ENCODE data around the gene SERINC2. TPM values are rescaled to one million over a fixed set of nuclear protein-coding genes. Genes with fewer than 3 reads are reported as not detected.

The SERINC2 gene
- total RNA-seq, 2 experiments from 2014 or later, result 0.16 TPM; not detected in 1

DNA sequence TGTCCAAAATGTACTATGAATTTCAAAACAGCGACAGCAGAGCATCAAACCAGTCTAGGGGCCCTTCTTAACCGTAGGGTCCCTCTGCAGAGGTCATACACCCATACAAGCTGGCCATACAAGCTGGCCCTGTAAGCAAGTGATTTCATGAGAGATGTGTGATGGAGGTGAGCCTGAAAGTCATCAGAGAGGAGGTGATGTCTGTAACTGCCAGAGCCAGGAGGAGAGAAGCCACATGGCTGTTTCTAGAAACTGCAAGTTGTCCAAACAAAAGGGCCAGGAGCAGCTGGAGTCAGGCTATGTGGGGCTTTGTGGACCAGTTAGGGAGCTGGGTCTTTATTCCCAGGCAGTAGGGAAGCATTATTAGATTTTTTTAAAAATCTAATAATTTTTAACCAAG is 14.8 kb upstream of the SERINC2 start:
- no peak overlapping the region for H3K4me3 Mint-ChIP-seq
- POLR2A ChIA-PET, result no interaction called here
- CTCF ChIA-PET, result interaction anchor here (1.9 to 6.7 kb wide), 2 partner anchors 23 to 151 kb away, joined by 4 to 96 read pairs; no protein-coding TSS in a partner anchor

DNA sequence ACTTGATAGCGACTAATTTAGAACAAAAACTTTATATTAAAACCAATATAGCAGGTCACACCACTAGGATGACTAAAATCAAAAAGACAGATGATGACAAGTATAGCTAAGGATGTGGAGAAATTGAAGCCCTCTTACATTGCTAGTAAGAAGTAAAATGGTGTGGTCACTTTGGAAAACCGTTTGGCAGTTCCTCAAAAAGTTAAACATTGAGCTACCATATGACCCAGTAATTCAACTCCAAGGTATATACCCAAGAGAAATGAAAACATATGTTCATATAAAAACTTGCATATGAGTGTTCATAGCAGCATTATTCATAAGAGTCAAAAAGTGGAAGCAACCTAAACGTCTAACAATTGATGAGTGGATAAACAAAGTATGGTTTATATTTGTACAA is 13.0 kb upstream of the SERINC2 start:
- ChIA-PET POLR2A (no interaction called here), CTCF (interaction anchor here (1.1 to 1.9 kb wide), 2 partner anchors 22 to 149 kb away, joined by 4 read pairs; no protein-coding TSS in a partner anchor)
- intact Hi-C loops (cut with micrococcal nuclease), result loop anchor here (10.0 kb wide), 1 partner anchor 145 kb away; no protein-coding TSS in a partner anchor
- H3K4me3 Mint-ChIP-seq, result no peak overlapping the region
- H3K27ac Mint-ChIP-seq, result no peak overlapping the region
- H3K9me3 Mint-ChIP-seq, result no peaks in the 10 kb centered on the region
- TF ChIP-seq, protein P1, sequence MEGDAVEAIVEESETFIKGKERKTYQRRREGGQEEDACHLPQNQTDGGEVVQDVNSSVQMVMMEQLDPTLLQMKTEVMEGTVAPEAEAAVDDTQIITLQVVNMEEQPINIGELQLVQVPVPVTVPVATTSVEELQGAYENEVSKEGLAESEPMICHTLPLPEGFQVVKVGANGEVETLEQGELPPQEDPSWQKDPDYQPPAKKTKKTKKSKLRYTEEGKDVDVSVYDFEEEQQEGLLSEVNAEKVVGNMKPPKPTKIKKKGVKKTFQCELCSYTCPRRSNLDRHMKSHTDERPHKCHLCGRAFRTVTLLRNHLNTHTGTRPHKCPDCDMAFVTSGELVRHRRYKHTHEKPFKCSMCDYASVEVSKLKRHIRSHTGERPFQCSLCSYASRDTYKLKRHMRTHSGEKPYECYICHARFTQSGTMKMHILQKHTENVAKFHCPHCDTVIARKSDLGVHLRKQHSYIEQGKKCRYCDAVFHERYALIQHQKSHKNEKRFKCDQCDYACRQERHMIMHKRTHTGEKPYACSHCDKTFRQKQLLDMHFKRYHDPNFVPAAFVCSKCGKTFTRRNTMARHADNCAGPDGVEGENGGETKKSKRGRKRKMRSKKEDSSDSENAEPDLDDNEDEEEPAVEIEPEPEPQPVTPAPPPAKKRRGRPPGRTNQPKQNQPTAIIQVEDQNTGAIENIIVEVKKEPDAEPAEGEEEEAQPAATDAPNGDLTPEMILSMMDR (IDR thresholded peaks at IDR 0.05), result no peak
- DNase-seq (no peak), ATAC-seq (no peak)
- peaks cover 2% of the 10 kb centered on the region for H3K4me1 Mint-ChIP-seq (ENCODE audit: low read depth)
- peaks cover 3% of the 10 kb centered on the region for H3K27me3 Mint-ChIP-seq
- H3K36me3 Mint-ChIP-seq (ENCODE audit: low read depth), result no peaks in the 10 kb centered on the region

More for the DNA sequence above, 14.8 kb upstream of the SERINC2 start:
- H3K4me1 Mint-ChIP-seq (ENCODE audit: low read depth), result peaks cover 9% of the 10 kb centered on the region
- H3K9me3 Mint-ChIP-seq, result no peaks in the 10 kb centered on the region
- TF ChIP-seq, protein P1 (IDR thresholded peaks at IDR 0.05), result no peak
- DNase-seq (no peak), ATAC-seq (no peak)
- H3K27ac Mint-ChIP-seq, result no peak overlapping the region
- intact Hi-C loops (cut with micrococcal nuclease), result loop anchor here (10.0 kb wide), 1 partner anchor 147 kb away; no protein-coding TSS in a partner anchor
- H3K36me3 Mint-ChIP-seq (ENCODE audit: low read depth), result no peaks in the 10 kb centered on the region
- H3K27me3 Mint-ChIP-seq, result no peaks in the 10 kb centered on the region

DNA sequence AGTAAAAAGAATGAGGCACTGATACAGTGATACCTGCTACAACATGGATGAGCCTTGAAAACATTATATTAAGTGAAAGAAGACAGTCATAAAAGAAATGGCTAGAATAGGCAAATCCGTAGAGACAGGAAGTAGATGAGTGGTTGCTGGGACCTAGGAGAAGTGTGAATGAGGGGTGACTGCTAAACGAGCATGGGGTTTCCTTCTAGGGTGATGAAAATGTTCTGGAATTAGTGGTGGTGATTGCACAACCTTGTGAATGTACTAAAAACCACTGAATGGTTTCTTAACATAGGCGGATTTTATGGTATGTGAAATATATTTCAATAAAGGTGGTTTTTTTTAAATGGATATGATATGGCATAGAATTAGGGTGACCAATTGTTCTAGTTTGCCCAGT is 12.6 kb upstream of the SERINC2 start:
- no peak overlapping the region for H3K4me3 Mint-ChIP-seq
- peaks cover 4% of the 10 kb centered on the region for H3K27me3 Mint-ChIP-seq
- no peaks in the 10 kb centered on the region for H3K36me3 Mint-ChIP-seq (ENCODE audit: low read depth)
- ChIA-PET CTCF (interaction anchor here (1.1 kb wide), 1 partner anchor 22 kb away, joined by 4 read pairs; no protein-coding TSS in a partner anchor), POLR2A (no interaction called here)
- H3K9me3 Mint-ChIP-seq, result no peaks in the 10 kb centered on the region
- intact Hi-C loops (cut with micrococcal nuclease), result no loop called here
- no peaks in the 10 kb centered on the region for H3K4me1 Mint-ChIP-seq (ENCODE audit: low read depth)
- H3K27ac Mint-ChIP-seq, result no peak overlapping the region
- TF ChIP-seq, protein P1 (IDR thresholded peaks at IDR 0.05), result no peak
- no peak for DNase-seq
- ATAC-seq, result no peak

DNA sequence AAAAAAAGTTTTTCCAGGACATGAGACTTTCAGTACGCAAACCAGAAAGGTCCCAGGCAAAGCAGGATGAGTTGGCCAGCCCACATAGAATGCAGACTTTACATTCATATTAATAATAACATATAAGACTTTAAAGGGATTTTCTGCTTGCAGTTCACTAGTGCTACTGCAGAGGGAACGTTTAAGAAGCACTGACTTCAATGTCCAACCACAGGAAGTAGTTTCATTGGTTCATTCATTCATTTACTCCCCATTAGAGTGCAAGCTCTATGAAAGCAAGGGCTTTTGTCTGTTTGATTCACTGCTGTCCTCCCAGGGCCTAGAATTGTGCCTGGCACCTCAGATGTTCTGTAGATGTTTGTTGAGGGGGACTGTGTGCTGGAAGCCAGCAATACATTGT is 11.8 kb upstream of the SERINC2 start:
- CTCF ChIA-PET, result no interaction called here
- ATAC-seq (no peak), DNase-seq (no peak)
- TF ChIP-seq, protein P1 (IDR thresholded peaks at IDR 0.05), result no peak
- no peaks in the 10 kb centered on the region for H3K9me3 Mint-ChIP-seq
- no peaks in the 10 kb centered on the region for H3K36me3 Mint-ChIP-seq (ENCODE audit: low read depth)
- peaks cover 4% of the 10 kb centered on the region for H3K27me3 Mint-ChIP-seq
- no peak overlapping the region for H3K27ac Mint-ChIP-seq
- no peaks in the 10 kb centered on the region for H3K4me1 Mint-ChIP-seq (ENCODE audit: low read depth)
- intact Hi-C loops (cut with micrococcal nuclease), result no loop called here
- H3K4me3 Mint-ChIP-seq, result no peak overlapping the region
- POLR2A ChIA-PET, result no interaction called here

DNA sequence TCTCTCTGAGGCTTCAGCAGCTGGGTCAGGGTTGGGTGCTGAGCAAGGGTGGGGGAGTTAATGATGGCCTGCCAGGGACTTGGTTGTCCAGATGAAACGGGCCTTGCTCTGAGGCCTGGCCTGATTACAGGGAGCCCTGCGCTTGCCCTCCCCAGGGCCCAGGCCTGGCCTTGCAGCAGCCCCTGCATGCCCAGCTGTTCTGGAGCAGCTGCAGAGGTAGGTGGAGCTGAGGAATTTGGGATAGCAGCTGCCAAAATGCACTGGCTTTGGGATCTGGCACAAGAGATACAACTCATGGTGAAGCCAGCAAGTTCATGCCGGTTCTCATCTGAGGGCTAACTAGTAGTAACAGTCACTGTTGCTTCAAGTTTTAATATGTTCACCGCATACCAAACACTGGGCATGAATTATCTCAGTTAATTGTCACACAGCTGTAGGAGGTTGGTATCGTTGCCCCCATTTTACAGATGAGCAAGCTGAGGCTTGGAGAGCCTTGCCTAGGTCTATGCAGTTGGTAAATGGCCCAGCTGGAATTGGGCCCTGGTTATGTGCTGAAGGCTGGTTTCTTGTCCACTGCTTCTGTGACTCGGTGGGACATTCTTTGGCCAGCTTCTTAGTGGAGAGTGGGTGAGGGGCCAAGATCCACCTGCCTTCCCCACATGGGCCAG is 7.3 kb upstream of the SERINC2 start:
- CTCF ChIA-PET, result interaction anchor here (0.6 to 1.0 kb wide), 2 partner anchors 9 to 17 kb away, joined by 3 read pairs; no protein-coding TSS in a partner anchor
- TF ChIP-seq, protein P1 (IDR thresholded peaks at IDR 0.05), result no peak
- Mint-ChIP-seq H3K9me3 (no peaks in the 10 kb centered on the region), H3K36me3 (ENCODE audit: low read depth) (no peaks in the 10 kb centered on the region), H3K27me3 (peaks cover 16% of the 10 kb centered on the region), H3K27ac (no peak overlapping the region), H3K4me3 (no peak overlapping the region), H3K4me1 (ENCODE audit: low read depth) (no peaks in the 10 kb centered on the region)
- ATAC-seq (no peak), DNase-seq (no peak)
- intact Hi-C loops (cut with micrococcal nuclease), result no loop called here
- POLR2A ChIA-PET, result no interaction called here

Data from activated CD8-positive, alpha-beta T cell treated with anti-CD3 and anti-CD28 coated beads for 36 hours (primary cell).